Measurements from ENCODE around the gene MRPL46. TPM values are rescaled to one million over a fixed set of nuclear protein-coding genes. Genes with fewer than 3 reads are reported as not detected.
A peak's percentile ranks its signal among the peaks of the same experiment; 100 is the strongest.

Gene MRPL46
- total RNA-seq, 1 donor from 2014 or later: 12.0 TPM

- Histone ChIP-seq H3K36me3 (ENCODE audit: control insufficient read depth in 3 of 3, insufficient read depth in 3 of 3, low read length in 3 of 3) (peaks cover 16 to 20% (median 19%) of the 10 kb centered on the region in 3 donors), H3K27ac (ENCODE audit: low read depth, low read length) (no peak overlapping the region), H3K9ac (ENCODE audit: low read depth in 1 of 3, low read length in 3 of 3) (no peak overlapping the region), H3K4me3 (ENCODE audit: low read length in 3 of 3) (no peak overlapping the region), H3K4me1 (ENCODE audit: control insufficient read depth in 3 of 3, insufficient read depth in 3 of 3, low read length in 3 of 3) (no peaks in the 10 kb centered on the region), H3K9me3 (ENCODE audit: control insufficient read depth in 3 of 3, low read length in 3 of 3) (no peaks in the 10 kb centered on the region), H3K27me3 (ENCODE audit: control insufficient read depth in 3 of 3, insufficient read depth in 3 of 3, low read length in 3 of 3) (no peaks in the 10 kb centered on the region)
Observed at GRCh38 chr15:88498996-88499395, 31.8 kb upstream of the MRPL46 start.

- H3K9me3 ChIP-seq (ENCODE audit: control insufficient read depth in 3 of 3, low read length in 3 of 3): no peaks in the 10 kb centered on the region
- no peak overlapping the region for H3K4me3 ChIP-seq (ENCODE audit: low read length in 3 of 3)
- no peak overlapping the region for H3K27ac ChIP-seq (ENCODE audit: low read depth, low read length)
Observed at GRCh38 chr15:88497109-88497765, 30.0 kb upstream of the MRPL46 start.

GRCh38 chr15:88493844-88494243 lies 26.7 kb upstream of the MRPL46 start:
- Histone ChIP-seq H3K27me3 (ENCODE audit: control insufficient read depth in 3 of 3, insufficient read depth in 3 of 3, low read length in 3 of 3) (no peaks in the 10 kb centered on the region), H3K9me3 (ENCODE audit: control insufficient read depth in 3 of 3, low read length in 3 of 3) (no peaks in the 10 kb centered on the region), H3K27ac (ENCODE audit: low read depth, low read length) (no peak overlapping the region), H3K36me3 (ENCODE audit: control insufficient read depth in 3 of 3, insufficient read depth in 3 of 3, low read length in 3 of 3) (peaks cover 11 to 17% (median 13%) of the 10 kb centered on the region in 3 donors), H3K4me1 (ENCODE audit: control insufficient read depth in 3 of 3, insufficient read depth in 3 of 3, low read length in 3 of 3) (no peaks in the 10 kb centered on the region), H3K4me3 (ENCODE audit: low read length in 3 of 3) (no peak overlapping the region), H3K9ac (ENCODE audit: low read depth in 1 of 3, low read length in 3 of 3) (no peak overlapping the region)

More at GRCh38 chr15:88497109-88497765, 30.0 kb upstream of the MRPL46 start:
- Histone ChIP-seq H3K9ac (ENCODE audit: low read depth in 1 of 3, low read length in 3 of 3) (no peak overlapping the region), H3K36me3 (ENCODE audit: control insufficient read depth in 3 of 3, insufficient read depth in 3 of 3, low read length in 3 of 3) (peaks cover 14 to 17% (median 14%) of the 10 kb centered on the region in 3 donors), H3K4me1 (ENCODE audit: control insufficient read depth in 3 of 3, insufficient read depth in 3 of 3, low read length in 3 of 3) (no peaks in the 10 kb centered on the region), H3K27me3 (ENCODE audit: control insufficient read depth in 3 of 3, insufficient read depth in 3 of 3, low read length in 3 of 3) (no peaks in the 10 kb centered on the region)

GRCh38 chr15:88491158-88491557 lies 24.0 kb upstream of the MRPL46 start:
- H3K9ac ChIP-seq (ENCODE audit: low read depth in 1 of 3, low read length in 3 of 3): no peak overlapping the region
- no peaks in the 10 kb centered on the region for H3K9me3 ChIP-seq (ENCODE audit: control insufficient read depth in 3 of 3, low read length in 3 of 3)
- no peaks in the 10 kb centered on the region for H3K4me1 ChIP-seq (ENCODE audit: control insufficient read depth in 3 of 3, insufficient read depth in 3 of 3, low read length in 3 of 3)
- no peak overlapping the region for H3K27ac ChIP-seq (ENCODE audit: low read depth, low read length)
- H3K4me3 ChIP-seq (ENCODE audit: low read length in 3 of 3): no peak overlapping the region
- H3K36me3 ChIP-seq (ENCODE audit: control insufficient read depth in 3 of 3, insufficient read depth in 3 of 3, low read length in 3 of 3): peaks cover 7 to 9% (median 8%) of the 10 kb centered on the region in 3 donors
- no peaks in the 10 kb centered on the region for H3K27me3 ChIP-seq (ENCODE audit: control insufficient read depth in 3 of 3, insufficient read depth in 3 of 3, low read length in 3 of 3)

- no peaks in the 10 kb centered on the region for H3K9me3 ChIP-seq (ENCODE audit: control insufficient read depth in 3 of 3, low read length in 3 of 3)
Observed at GRCh38 chr15:88490036-88490435, 22.8 kb upstream of the MRPL46 start.

GRCh38 chr15:88489321-88489720 lies 22.1 kb upstream of the MRPL46 start:
- H3K27me3 ChIP-seq (ENCODE audit: control insufficient read depth in 3 of 3, insufficient read depth in 3 of 3, low read length in 3 of 3): no peaks in the 10 kb centered on the region
- H3K4me1 ChIP-seq (ENCODE audit: control insufficient read depth in 3 of 3, insufficient read depth in 3 of 3, low read length in 3 of 3): peaks cover 0 to 8% (median 6%) of the 10 kb centered on the region in 3 donors
- H3K27ac ChIP-seq (ENCODE audit: low read depth, low read length): no peak overlapping the region
- H3K9me3 ChIP-seq (ENCODE audit: control insufficient read depth in 3 of 3, low read length in 3 of 3): no peaks in the 10 kb centered on the region
- H3K9ac ChIP-seq (ENCODE audit: low read depth in 1 of 3, low read length in 3 of 3): no peak overlapping the region
- H3K36me3 ChIP-seq (ENCODE audit: control insufficient read depth in 3 of 3, insufficient read depth in 3 of 3, low read length in 3 of 3): peaks cover 0 to 6% (median 5%) of the 10 kb centered on the region in 3 donors
- no peak overlapping the region for H3K4me3 ChIP-seq (ENCODE audit: low read length in 3 of 3)

More at GRCh38 chr15:88490036-88490435, 22.8 kb upstream of the MRPL46 start:
- Histone ChIP-seq H3K4me1 (ENCODE audit: control insufficient read depth in 3 of 3, insufficient read depth in 3 of 3, low read length in 3 of 3) (peaks cover 0 to 3% (median 0%) of the 10 kb centered on the region in 3 donors), H3K27me3 (ENCODE audit: control insufficient read depth in 3 of 3, insufficient read depth in 3 of 3, low read length in 3 of 3) (no peaks in the 10 kb centered on the region), H3K9ac (ENCODE audit: low read depth in 1 of 3, low read length in 3 of 3) (no peak overlapping the region), H3K27ac (ENCODE audit: low read depth, low read length) (no peak overlapping the region), H3K36me3 (ENCODE audit: control insufficient read depth in 3 of 3, insufficient read depth in 3 of 3, low read length in 3 of 3) (peaks cover 0 to 5% (median 4%) of the 10 kb centered on the region in 3 donors), H3K4me3 (ENCODE audit: low read length in 3 of 3) (no peak overlapping the region)

- peaks cover 0 to 11% (median 6%) of the 10 kb centered on the region in 3 donors for H3K4me1 ChIP-seq (ENCODE audit: control insufficient read depth in 3 of 3, insufficient read depth in 3 of 3, low read length in 3 of 3)
- H3K27me3 ChIP-seq (ENCODE audit: control insufficient read depth in 3 of 3, insufficient read depth in 3 of 3, low read length in 3 of 3): no peaks in the 10 kb centered on the region
- H3K9ac ChIP-seq (ENCODE audit: low read depth in 1 of 3, low read length in 3 of 3): no peak overlapping the region
- no peak overlapping the region for H3K4me3 ChIP-seq (ENCODE audit: low read length in 3 of 3)
- no peaks in the 10 kb centered on the region for H3K9me3 ChIP-seq (ENCODE audit: control insufficient read depth in 3 of 3, low read length in 3 of 3)
- H3K36me3 ChIP-seq (ENCODE audit: control insufficient read depth in 3 of 3, insufficient read depth in 3 of 3, low read length in 3 of 3): peaks cover 0 to 3% (median 0%) of the 10 kb centered on the region in 3 donors
- H3K27ac ChIP-seq (ENCODE audit: low read depth, low read length): no peak overlapping the region
Observed at GRCh38 chr15:88487796-88488523, 20.8 kb upstream of the MRPL46 start.

- Histone ChIP-seq H3K9me3 (ENCODE audit: control insufficient read depth in 3 of 3, low read length in 3 of 3) (no peaks in the 10 kb centered on the region), H3K9ac (ENCODE audit: low read depth in 1 of 3, low read length in 3 of 3) (no peak overlapping the region), H3K27ac (ENCODE audit: low read depth, low read length) (no peak overlapping the region), H3K4me1 (ENCODE audit: control insufficient read depth in 3 of 3, insufficient read depth in 3 of 3, low read length in 3 of 3) (peaks cover 0 to 11% (median 6%) of the 10 kb centered on the region in 3 donors), H3K27me3 (ENCODE audit: control insufficient read depth in 3 of 3, insufficient read depth in 3 of 3, low read length in 3 of 3) (no peaks in the 10 kb centered on the region), H3K36me3 (ENCODE audit: control insufficient read depth in 3 of 3, insufficient read depth in 3 of 3, low read length in 3 of 3) (peaks cover 0 to 3% (median 0%) of the 10 kb centered on the region in 3 donors), H3K4me3 (ENCODE audit: low read length in 3 of 3) (no peak overlapping the region)
Observed at GRCh38 chr15:88487178-88487795, 20.1 kb upstream of the MRPL46 start.

- H3K4me3 ChIP-seq (ENCODE audit: low read length in 3 of 3): no peak overlapping the region
- no peak overlapping the region for H3K27ac ChIP-seq (ENCODE audit: low read depth, low read length)
- H3K4me1 ChIP-seq (ENCODE audit: control insufficient read depth in 3 of 3, insufficient read depth in 3 of 3, low read length in 3 of 3): peaks cover 0 to 13% (median 7%) of the 10 kb centered on the region in 3 donors
- H3K9ac ChIP-seq (ENCODE audit: low read depth in 1 of 3, low read length in 3 of 3): peak overlapping the region in 2 of 3 donors; percentile 5 to 40
- H3K27me3 ChIP-seq (ENCODE audit: control insufficient read depth in 3 of 3, insufficient read depth in 3 of 3, low read length in 3 of 3): no peaks in the 10 kb centered on the region
- H3K9me3 ChIP-seq (ENCODE audit: control insufficient read depth in 3 of 3, low read length in 3 of 3): no peaks in the 10 kb centered on the region
- H3K36me3 ChIP-seq (ENCODE audit: control insufficient read depth in 3 of 3, insufficient read depth in 3 of 3, low read length in 3 of 3): peaks cover 0 to 7% (median 7%) of the 10 kb centered on the region in 3 donors
Observed at GRCh38 chr15:88484682-88485331, 17.6 kb upstream of the MRPL46 start.

All from skeletal muscle tissue (tissue), 4 donors.